Measurements from ENCODE around the gene ELFN1.

ELFN1 gene

DNA sequence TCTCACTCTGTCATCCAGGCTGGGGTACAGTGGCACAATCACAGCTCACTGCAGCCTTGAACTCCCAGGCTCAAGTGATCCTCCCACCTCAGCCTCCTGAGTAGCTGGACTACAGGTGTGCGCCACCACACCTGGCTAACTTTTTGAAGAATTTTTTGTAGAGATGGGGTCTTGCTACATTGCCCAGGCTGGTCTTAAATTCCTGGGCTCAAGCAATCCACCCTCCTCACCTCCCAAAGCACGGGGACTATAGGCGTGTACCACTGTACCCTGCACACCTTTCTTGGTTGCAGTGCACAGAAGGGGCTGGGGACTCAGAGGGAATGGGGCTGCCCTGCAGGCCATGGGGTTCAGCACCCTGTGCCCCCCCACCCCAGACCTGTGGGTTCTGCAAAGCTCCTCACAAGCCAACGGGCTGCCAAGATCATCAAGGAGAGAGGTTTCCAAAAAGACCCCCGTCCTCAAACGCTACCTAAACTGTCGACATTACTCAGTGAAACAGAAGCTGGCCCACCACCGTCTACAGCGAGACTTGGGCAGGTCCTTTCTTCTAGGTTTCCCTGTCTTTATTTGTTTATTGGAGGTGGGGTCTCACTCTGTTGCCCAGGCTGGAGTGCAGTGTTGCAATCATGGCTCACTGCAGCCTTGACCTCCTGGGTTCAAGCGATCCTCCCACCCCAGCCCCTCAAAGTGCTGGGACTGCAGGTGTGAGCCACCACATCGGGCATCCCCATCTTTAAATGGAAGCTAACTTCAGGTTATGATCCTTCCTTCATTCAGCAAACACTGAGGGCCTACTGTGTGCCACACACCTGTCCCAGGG is 26.6 kb upstream of the ELFN1 start:
- no peak for ATAC-seq
- no peak for DNase-seq

- ATAC-seq (no peak), DNase-seq (no peak)
These were observed 25.6 kb upstream of the ELFN1 start for GRCh38 chr7:1644341-1645070.

GRCh38 chr7:1645071-1645409 is 25.0 kb upstream of the ELFN1 start:
- no peak for DNase-seq
- no peak for ATAC-seq

GRCh38 chr7:1645476-1645875 is 24.6 kb upstream of the ELFN1 start:
- ATAC-seq, result no peak
- no peak for DNase-seq

- DNase-seq (no peak), ATAC-seq (no peak)
These were observed 23.7 kb upstream of the ELFN1 start for GRCh38 chr7:1646391-1646790.

GRCh38 chr7:1646957-1647891 is 22.9 kb upstream of the ELFN1 start:
- ATAC-seq (no peak), DNase-seq (no peak)

DNA sequence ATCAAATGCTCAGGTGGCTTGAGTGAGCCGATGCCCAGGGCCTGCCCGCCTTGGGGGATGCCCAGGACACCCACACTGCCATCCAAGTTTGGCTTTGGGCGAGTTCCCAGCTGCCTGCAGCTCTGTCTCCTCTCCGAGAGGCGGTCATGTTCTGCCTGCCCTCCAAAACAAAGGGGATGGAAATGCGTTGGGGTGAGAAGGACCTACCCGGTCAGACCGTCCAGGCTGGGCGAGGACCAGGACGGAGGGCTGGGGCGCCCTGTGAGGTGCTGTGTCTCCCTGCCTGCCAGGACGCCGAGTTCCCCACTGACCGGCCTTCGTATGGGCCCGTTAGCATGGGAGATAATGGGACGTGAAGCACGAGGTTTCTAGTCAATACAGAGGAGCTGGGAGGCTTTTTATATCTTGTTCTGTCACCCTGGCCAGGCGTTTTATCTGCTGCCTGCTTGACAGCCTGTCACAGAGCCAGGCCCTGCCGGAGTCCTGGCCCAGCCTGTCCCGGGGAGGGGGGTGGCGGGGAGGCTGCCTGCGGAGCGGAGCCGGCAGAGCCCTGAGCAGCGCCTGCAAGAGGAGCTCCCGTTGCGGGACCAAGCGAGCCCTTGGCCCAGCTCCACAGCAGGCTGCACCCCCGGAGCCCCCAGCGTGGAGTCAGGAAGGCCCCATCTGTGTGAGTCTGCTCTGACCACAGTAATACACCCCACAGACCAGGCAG is 22.0 kb upstream of the ELFN1 start:
- no peak for DNase-seq
- ATAC-seq, result no peak

DNA sequence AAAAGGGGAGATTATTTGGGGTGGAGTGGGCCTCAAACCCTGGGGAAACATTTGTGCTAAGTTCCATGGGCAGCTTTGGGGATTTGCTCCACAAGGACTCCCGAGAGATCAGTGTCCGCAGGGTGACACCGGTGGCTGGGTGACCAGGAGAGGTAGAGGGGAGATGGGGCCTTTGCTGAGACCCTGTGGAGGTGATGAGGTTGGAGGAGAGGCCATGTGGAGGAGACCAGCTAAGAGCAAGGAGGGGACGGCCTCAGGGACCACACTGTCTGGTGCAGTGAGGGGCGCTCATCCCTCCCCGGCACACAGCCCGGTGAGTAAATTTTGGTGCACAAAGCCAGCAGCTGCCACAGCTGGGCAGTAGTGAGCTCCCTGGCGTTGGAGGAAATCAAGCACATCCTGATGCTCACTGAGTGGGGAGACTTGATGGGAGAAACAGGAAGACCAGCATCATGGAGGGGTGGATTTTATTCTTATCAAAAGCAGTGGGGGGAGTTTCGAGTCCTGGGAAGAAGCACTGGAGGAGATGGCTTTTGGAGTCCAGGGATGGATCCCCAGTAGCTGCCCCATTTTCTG is 20.2 kb upstream of the ELFN1 start:
- DNase-seq (no peak), ATAC-seq (no peak)

DNA sequence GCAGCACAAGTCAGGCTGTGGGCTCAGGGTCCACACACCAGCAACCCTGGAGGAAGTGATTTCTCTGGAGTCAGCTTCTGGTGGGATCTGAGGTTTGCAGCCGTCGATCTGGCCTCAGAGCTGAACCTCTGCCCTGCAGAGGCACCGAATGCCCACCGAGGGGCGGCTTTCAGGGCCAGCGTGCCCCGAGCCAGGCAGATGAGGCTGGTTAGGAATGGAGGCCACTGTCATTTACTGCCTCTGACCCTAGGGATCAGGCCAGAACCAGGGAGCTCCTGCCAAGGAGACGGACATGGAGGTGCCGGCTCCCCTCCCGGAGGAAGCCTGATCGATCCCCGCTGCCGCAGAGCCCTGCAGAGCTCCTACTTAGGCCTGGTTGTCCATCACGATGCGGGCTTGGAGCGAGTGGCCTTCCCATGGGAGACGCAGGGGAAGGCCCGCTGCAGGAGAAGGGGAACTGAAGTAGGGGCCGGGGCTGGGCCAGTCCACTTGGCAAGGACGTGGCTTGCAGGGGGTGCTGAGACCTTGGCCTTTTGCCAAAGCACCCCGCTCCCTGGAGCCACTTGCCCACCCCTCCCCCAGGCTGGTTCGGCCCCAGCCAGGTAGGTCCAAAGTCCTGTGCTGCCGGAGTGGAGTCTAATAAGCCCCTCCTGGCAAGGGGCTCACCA is 19.6 kb upstream of the ELFN1 start:
- DNase-seq (no peak), ATAC-seq (no peak)

DNA sequence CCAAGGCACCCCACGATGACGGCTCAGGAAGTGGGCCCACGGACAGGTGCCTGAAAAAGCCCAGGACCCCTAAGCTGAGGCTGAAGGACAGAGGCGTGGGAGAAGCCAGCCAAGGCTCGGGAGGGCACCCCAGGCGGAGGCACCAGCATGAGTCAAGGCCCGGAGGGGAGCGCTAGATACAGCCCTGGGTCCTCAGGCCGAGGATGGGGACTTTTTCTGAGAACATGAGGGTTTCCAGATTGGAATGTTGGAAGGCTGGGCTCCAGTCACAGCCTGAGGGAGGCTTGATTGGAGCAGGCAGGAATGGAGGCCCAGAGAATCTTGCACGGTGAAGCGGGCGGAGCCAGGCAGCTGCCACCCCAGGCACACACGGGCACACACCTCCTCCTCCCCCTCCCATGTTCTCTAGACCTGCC is 19.0 kb upstream of the ELFN1 start:
- ATAC-seq, result no peak

GRCh38 chr7:1651891-1652290 is 18.2 kb upstream of the ELFN1 start:
- DNase-seq, result no peak
- ATAC-seq, result no peak

More for the DNA sequence above, 19.0 kb upstream of the ELFN1 start:
- no peak for DNase-seq

GRCh38 chr7:1653500-1653899 is 16.6 kb upstream of the ELFN1 start:
- DNase-seq, result no peak
- no peak for ATAC-seq

DNA sequence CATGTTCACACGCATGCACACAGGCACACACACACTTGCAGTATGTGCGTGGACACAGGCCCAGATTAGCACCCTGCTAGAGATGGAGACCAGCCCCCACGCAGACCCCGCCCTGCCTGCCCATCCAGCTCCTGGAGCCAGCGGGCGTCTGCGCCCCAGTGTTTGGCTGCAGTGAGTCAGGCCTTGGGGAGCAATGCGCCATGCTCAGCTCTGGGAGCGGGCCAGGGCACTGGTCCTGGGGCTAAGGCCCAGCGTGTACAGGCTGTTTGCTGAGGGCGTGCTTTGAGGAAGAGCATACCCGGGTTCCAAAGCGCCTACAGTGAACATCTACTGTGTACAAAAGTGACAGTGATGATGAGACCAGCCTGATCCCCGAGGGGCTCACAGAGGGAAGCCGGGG is 16.0 kb upstream of the ELFN1 start:
- ATAC-seq (no peak), DNase-seq (no peak)

- no peak for DNase-seq
- ATAC-seq, result no peak
These were observed 15.2 kb upstream of the ELFN1 start for GRCh38 chr7:1654738-1655475.

DNA sequence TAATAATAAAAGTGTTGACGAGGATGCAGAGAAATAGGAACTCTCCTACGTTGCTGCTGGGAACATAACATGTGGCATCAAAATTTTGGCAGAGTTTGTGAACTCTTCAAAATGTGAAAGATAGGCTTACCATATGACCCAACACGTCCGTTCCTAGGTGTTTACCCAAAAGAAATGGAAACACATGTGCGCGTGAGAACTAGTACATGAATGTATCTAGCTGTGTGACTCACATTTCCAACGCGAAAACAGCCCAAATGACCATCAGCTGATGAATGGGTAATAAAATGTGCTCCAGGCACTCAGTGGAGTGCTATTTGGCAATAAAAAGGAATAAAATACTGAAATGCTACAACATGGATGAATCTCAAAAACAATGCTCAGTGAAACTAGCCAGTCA is 10.4 kb upstream of the ELFN1 start:
- DNase-seq (no peak), ATAC-seq (no peak)

- ATAC-seq (no peak), DNase-seq (no peak)
These were observed 8.6 kb upstream of the ELFN1 start for GRCh38 chr7:1661461-1661860.

- DNase-seq, result no peak
- ATAC-seq, result no peak
These were observed 8.0 kb upstream of the ELFN1 start for GRCh38 chr7:1662101-1662500.

DNA sequence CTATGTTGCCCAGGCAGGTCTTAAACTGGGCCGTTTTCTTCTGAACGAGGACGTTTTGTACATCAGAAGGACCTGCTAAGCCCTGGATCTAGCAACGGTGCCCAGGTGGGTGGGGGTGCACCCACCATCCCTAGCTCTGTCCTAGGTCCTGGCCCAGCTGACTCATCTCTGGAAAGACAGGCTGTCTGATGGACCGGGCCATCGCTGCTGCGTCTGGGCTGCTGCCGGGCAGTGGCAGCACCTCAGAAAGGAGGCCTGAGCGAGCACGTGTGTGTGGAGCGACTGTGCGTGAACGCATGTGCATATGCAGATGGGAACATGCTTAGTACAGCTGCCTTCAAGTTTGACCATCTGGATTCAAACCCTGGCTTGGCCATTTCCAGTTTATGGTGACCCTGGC is 7.3 kb upstream of the ELFN1 start:
- no peak for DNase-seq

DNA sequence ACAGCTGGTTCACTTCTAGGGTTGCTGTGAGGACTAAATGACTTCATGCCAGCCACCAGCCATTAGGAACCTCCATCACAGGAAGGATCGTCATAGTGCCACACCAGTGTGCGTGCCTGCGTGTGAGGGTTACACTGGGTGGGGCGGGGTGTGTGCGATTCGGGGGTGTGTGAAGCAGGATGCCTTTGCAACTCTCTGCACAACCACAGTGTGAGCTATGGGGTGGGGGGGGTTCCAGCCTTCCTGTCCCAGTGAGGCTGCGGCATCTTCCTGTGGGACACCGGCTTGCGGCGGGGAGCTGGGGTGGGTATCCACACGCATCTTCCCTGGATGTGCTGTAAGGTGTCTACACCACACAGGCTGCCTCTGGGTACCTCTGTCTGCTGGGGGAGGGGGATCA is 6.9 kb upstream of the ELFN1 start:
- peak; percentile 0 for DNase-seq
- no peak for ATAC-seq

More for the DNA sequence above, 7.3 kb upstream of the ELFN1 start:
- no peak for ATAC-seq

Measured in stimulated activated naive CD8-positive, alpha-beta T cell treated with anti-CD3 and anti-CD28 coated beads, Interleukin-15, Interleukin-2, amounts not matched to agents 100 U/mL and 50 U/mL, for 24 hours (primary cell).